GM20000 (cell line): ENCODE data around the gene CCDC170.

Experiments
- DNase-seq: peaks from one replicate; pipeline ENCODE4 v3.0.0; 2012; ENCODE audit warnings: low spot score
- CTCF ChIP-seq: IDR thresholded peaks from 2 replicates; pipeline ENCODE4 v1.5.1; 2012; ENCODE audit warnings: mild to moderate bottlenecking, control low read depth; ENCODE audit errors: extremely low read depth, missing control alignments

Gene CCDC170

GRCh38 chr6:151548201-151548600, 54.4 kb downstream of the CCDC170 start:
- DNase-seq, result no peak
- TF ChIP-seq CTCF, result no peak

GRCh38 chr6:151549790-151550189, 56.0 kb downstream of the CCDC170 start:
- TF ChIP-seq CTCF, result no peak

GRCh38 chr6:151550618-151551017, 56.8 kb downstream of the CCDC170 start:
- DNase-seq, result no peak
- no peak for TF ChIP-seq CTCF

More at GRCh38 chr6:151549790-151550189, 56.0 kb downstream of the CCDC170 start:
- no peak for DNase-seq

- no peak for TF ChIP-seq CTCF
Observed at GRCh38 chr6:151551223-151551857, 57.5 kb downstream of the CCDC170 start.

GRCh38 chr6:151553416-151554165, 59.8 kb downstream of the CCDC170 start:
- TF ChIP-seq CTCF, result no peak
- DNase-seq, result no peak

More at GRCh38 chr6:151551223-151551857, 57.5 kb downstream of the CCDC170 start:
- DNase-seq, result no peak

GRCh38 chr6:151561238-151561637, 67.4 kb downstream of the CCDC170 start:
- no peak for TF ChIP-seq CTCF
- DNase-seq, result no peak

GRCh38 chr6:151564654-151565053, 70.8 kb downstream of the CCDC170 start:
- no peak for TF ChIP-seq CTCF

More at GRCh38 chr6:151564654-151565053, 70.8 kb downstream of the CCDC170 start:
- DNase-seq, result no peak
